Measurements from ENCODE around the gene PTK6. TPM values are rescaled to one million over a fixed set of nuclear protein-coding genes. Genes with fewer than 3 reads are reported as not detected.

Gene PTK6
- total RNA-seq, 1 donor from 2014 or later: 0.33 TPM

DNA sequence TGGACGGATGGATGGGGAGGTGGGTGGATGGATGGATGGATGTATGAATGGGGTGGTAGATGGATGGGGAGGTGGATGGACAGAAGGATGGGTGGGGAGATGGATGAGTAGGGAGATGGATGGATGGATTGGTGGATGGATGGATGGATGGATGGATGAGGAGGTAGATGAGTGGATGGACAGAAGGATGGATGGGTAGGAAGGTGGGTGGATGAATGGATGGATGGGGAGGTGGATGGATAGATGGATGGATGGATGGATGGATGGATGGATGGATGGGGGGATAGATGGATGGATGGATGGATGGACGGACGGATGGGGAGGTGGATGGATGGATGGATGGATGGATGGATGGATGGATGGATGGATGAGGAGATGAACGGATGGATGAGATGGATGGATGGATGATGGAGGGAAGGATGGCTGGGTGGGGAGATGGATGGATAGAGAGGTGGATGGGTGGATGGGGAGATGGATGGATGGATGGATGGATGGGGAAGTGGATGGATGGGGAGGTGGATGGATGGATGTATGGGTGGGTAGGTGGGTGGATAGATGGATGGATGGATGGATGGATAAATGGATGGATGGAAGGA is 45.4 kb downstream of the PTK6 start:
- Histone ChIP-seq H3K27me3 (ENCODE audit: control insufficient read depth, insufficient read depth, low read length) (peaks cover 27% of the 10 kb centered on the region), H3K36me3 (ENCODE audit: control insufficient read depth, insufficient read depth, low read length) (no peaks in the 10 kb centered on the region), H3K4me3 (ENCODE audit: low read depth, low read length) (no peak overlapping the region)
- TF ChIP-seq, protein P1, sequence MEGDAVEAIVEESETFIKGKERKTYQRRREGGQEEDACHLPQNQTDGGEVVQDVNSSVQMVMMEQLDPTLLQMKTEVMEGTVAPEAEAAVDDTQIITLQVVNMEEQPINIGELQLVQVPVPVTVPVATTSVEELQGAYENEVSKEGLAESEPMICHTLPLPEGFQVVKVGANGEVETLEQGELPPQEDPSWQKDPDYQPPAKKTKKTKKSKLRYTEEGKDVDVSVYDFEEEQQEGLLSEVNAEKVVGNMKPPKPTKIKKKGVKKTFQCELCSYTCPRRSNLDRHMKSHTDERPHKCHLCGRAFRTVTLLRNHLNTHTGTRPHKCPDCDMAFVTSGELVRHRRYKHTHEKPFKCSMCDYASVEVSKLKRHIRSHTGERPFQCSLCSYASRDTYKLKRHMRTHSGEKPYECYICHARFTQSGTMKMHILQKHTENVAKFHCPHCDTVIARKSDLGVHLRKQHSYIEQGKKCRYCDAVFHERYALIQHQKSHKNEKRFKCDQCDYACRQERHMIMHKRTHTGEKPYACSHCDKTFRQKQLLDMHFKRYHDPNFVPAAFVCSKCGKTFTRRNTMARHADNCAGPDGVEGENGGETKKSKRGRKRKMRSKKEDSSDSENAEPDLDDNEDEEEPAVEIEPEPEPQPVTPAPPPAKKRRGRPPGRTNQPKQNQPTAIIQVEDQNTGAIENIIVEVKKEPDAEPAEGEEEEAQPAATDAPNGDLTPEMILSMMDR (IDR thresholded peaks at IDR 0.05; ENCODE audit: insufficient read depth, low read length, poor library complexity, severe bottlenecking): no peak
- no peak for DNase-seq (ENCODE audit: low read depth)

DNA sequence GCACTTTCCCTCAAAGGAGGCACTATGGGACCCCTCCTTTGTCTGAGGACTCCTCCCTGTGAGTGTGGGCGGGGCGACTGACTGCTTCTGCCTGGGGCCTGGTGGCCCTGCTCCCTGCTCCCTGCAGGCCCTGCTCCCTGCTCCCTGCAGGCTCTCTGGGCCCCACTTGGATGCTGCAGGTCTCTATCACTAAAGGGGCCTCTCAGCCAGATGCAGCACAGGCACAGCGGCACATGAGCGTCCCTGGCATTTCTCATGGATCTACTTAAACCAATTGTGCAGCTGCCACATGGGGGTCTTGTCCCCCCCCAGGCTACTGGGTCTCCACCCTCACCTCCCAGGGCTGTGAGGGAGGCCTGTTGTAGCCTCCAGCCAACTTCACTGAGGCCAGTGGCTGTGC is 46.1 kb downstream of the PTK6 start:
- Histone ChIP-seq H3K36me3 (ENCODE audit: control insufficient read depth, insufficient read depth, low read length) (no peaks in the 10 kb centered on the region), H3K27me3 (ENCODE audit: control insufficient read depth, insufficient read depth, low read length) (peaks cover 26% of the 10 kb centered on the region), H3K4me3 (ENCODE audit: low read depth, low read length) (no peak overlapping the region)
- TF ChIP-seq, protein P1 (IDR thresholded peaks at IDR 0.05; ENCODE audit: insufficient read depth, low read length, poor library complexity, severe bottlenecking): no peak
- DNase-seq (ENCODE audit: low read depth): no peak

DNA sequence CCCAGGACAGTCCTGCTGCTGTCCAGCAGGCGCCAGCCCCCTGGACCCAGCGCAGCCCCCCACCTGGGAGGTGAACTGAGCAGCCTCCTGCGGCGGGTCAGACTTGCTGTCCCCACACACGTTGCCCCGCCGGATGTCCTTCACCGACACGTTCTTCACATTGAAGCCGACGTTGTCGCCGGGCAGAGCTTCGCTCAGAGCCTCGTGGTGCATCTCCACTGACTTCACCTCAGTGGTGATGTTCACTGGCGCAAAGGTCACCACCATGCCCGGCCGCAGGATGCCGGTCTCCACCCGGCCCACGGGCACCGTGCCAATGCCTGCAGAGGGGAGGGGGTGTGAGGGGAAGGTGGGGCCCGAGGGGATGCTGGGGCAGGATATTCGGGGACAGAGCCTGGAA is 46.8 kb downstream of the PTK6 start:
- no peak for DNase-seq (ENCODE audit: low read depth)
- H3K27me3 ChIP-seq (ENCODE audit: control insufficient read depth, insufficient read depth, low read length): peaks cover 31% of the 10 kb centered on the region
- no peaks in the 10 kb centered on the region for H3K36me3 ChIP-seq (ENCODE audit: control insufficient read depth, insufficient read depth, low read length)
- TF ChIP-seq, protein P1 (IDR thresholded peaks at IDR 0.05; ENCODE audit: insufficient read depth, low read length, poor library complexity, severe bottlenecking): no peak
- no peak overlapping the region for H3K4me3 ChIP-seq (ENCODE audit: low read depth, low read length)

DNA sequence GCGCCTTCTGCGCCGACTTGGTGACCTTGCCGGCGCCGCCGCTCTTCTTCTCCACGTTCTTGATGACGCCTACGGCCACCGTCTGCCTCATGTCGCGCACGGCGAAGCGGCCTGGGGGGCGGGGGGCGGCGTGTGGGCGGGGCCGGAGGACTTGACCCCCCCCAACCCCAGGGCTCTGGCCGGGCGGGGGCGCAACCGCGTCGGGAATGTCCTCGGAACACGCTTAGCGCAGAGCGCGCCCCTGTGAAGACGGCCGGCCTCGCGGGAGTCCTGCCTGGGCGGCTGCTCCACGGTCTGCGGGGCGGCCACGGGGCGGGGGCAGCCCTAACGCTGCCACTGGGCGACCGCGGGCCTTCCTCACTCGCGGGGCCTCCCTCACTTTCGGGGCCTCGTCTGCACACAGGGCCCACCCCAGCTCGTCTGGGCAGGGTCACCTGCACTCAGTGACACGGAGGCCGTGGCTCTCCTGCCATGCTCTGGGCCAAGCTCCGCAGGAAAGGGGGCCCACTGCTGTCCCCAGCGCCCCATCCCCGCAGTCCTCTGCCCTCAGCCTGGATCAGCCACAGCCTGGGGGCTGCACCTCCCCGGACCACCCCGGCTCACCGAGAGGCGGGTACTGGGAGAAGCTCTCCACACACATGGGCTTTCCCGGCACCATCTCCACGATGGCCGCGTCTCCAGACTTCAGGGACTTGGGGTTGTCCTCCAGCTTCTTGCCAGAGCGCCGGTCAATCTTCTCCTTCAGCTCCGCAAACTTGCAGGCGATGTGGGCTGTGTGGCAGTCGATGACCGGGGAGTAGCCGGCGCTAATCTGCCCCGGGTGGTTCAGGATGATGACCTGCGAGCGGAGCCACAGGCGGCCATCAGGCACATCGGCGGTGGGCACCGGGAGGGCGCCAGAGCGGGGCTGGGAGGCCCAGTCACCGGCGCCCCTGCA is 48.6 kb downstream of the PTK6 start:
- H3K27me3 ChIP-seq (ENCODE audit: control insufficient read depth, insufficient read depth, low read length): peaks cover 44% of the 10 kb centered on the region
- DNase-seq (ENCODE audit: low read depth): no peak
- H3K4me3 ChIP-seq (ENCODE audit: low read depth, low read length): no peak overlapping the region
- TF ChIP-seq, protein P1 (IDR thresholded peaks at IDR 0.05; ENCODE audit: insufficient read depth, low read length, poor library complexity, severe bottlenecking): no peak
- no peaks in the 10 kb centered on the region for H3K36me3 ChIP-seq (ENCODE audit: control insufficient read depth, insufficient read depth, low read length)

DNA sequence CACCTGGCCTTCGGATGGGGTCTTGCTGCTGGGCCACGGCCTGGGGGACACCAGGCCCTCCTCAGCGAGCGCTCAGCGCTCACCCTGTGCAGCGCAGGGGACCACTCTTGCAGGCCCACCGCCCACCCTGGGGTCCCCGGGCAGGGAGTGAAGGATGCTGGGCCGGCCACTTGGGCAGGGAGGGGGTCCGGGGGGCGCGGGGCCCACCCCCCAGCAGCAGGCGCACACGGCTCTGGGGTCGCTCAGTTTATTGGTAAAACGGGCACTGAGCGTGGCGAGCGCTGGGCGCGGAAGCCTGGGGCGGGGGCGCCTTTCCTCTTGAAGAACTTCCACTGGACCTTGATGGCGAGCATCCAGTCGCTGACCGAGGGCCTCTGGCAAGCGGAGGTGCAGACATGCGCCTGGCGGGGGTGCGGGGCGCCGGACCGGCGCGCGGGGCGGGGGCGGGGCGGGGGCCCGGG is 49.4 kb downstream of the PTK6 start:
- H3K36me3 ChIP-seq (ENCODE audit: control insufficient read depth, insufficient read depth, low read length): no peaks in the 10 kb centered on the region
- TF ChIP-seq, protein P1 (IDR thresholded peaks at IDR 0.05; ENCODE audit: insufficient read depth, low read length, poor library complexity, severe bottlenecking): no peak
- DNase-seq (ENCODE audit: low read depth): no peak
- H3K4me3 ChIP-seq (ENCODE audit: low read depth, low read length): no peak overlapping the region
- peaks cover 50% of the 10 kb centered on the region for H3K27me3 ChIP-seq (ENCODE audit: control insufficient read depth, insufficient read depth, low read length)
